ENCODE data around the gene FOXL1. TPM values are rescaled to one million over a fixed set of nuclear protein-coding genes. Genes with fewer than 3 reads are reported as not detected.

Gene FOXL1
- total and polyA plus RNA-seq, 10 donors, result 0.03 to 0.29 (median 0.07) TPM; not detected in 7

DNA sequence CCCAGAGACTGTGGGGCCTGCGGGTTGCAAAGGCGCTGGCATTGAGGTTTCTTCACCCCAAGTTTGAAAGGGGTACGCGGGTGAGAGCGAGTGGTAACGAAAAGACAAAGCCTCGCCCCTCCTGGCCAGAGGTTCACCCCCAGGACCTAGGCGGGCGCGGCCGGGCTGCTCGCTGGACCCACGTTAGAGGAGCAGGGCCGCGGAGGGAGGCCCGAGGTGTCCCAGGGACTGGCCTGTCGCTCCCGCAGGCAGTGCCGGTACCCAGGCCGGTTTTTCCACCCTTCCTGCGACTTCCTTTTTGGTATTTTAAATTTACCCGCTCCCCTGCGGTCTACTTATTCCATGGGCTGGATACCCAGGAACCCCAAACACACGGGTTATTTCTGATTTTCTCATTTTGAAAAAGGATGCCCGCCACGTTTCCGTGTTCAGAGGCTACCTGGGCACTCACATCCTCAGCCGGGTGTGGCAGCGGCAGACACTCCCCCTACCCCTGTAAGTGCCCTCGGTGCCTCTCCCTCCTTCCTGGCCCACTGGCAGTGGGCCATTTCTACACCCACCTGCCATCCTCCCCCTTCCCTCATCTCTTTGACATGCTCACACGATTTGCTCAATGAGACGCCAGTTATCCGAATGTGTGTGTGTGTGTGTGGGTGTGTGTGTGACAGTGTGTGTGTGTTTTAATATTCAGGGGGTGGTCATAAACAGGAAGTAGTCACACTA is 1.6 kb upstream of the FOXL1 start:
- no peak for DNase-seq
- no peaks in the 10 kb centered on the region for H3K9me3 ChIP-seq
- H3K27me3 ChIP-seq (replicated peaks in 1 of 7), result peaks cover 0 to 100% (median 72%) of the 10 kb centered on the region in 7 donors
- intact Hi-C loops (cut with DNase I; ENCODE audit: low total_unique reads), result no loop called here
- H3K4me1 ChIP-seq, result peaks cover 0 to 34% (median 20%) of the 10 kb centered on the region in 6 donors
- TF ChIP-seq POLR2A (IDR thresholded peaks at IDR 0.05), result no peak
- 18 to 25% (median 19%) methylated on average over 29 to 33 of the region's 33 CpGs for WGBS, 5 donors
- H3K4me3 ChIP-seq, result peak overlapping the region in 6 of 8 donors; percentile 30 to 65 (median 34)
- H3K36me3 ChIP-seq, result no peaks in the 10 kb centered on the region
- no peak overlapping the region for H3K27ac ChIP-seq

DNA sequence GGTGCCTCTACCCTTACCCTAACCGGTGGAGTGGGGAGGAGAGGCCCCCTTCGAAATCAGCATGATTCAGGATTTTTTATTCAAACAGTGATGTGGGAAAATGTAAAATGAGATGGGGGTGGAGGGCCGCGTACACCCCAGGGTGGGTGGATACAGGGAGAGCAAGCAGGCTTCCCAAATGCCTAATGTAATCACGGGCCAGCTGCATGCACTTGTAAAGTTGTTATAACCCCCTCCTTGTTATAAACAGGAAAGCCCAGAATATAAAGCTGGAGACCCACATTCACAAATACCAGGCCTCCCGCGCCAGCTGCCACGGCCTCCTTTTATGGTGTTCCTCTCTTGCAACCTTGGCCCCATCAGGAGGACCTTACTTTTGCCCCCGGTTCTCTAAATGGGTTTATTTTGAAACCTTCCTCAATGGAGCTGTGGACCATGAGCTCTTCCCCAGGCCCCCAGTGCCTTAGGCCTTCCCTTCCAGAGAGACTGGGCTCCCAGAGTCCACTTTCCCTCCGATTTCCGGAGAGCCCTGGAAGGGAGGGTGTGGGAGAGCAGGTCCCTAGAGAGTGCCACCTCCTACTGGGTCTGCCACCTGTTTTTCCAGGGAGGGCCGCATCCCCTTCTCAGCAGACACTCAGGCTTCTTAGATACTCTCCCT is 906 bp upstream of the FOXL1 start:
- Histone ChIP-seq H3K27ac (no peak overlapping the region), H3K4me1 (peaks cover 0 to 34% (median 20%) of the 10 kb centered on the region in 6 donors), H3K9me3 (no peaks in the 10 kb centered on the region), H3K27me3 (replicated peaks in 1 of 7) (peaks cover 0 to 95% (median 66%) of the 10 kb centered on the region in 7 donors), H3K36me3 (no peaks in the 10 kb centered on the region), H3K4me3 (no peak overlapping the region)
- intact Hi-C loops (cut with DNase I; ENCODE audit: low total_unique reads), result no loop called here
- no peak for DNase-seq
- WGBS, 5 donors, result 71 to 81% (median 79%) methylated on average over 12 of the region's 12 CpGs
- TF ChIP-seq POLR2AphosphoS5 (IDR thresholded peaks at IDR 0.05), result no peak
- no peak for TF ChIP-seq POLR2A (IDR thresholded peaks at IDR 0.05)
- TF ChIP-seq, protein P1, sequence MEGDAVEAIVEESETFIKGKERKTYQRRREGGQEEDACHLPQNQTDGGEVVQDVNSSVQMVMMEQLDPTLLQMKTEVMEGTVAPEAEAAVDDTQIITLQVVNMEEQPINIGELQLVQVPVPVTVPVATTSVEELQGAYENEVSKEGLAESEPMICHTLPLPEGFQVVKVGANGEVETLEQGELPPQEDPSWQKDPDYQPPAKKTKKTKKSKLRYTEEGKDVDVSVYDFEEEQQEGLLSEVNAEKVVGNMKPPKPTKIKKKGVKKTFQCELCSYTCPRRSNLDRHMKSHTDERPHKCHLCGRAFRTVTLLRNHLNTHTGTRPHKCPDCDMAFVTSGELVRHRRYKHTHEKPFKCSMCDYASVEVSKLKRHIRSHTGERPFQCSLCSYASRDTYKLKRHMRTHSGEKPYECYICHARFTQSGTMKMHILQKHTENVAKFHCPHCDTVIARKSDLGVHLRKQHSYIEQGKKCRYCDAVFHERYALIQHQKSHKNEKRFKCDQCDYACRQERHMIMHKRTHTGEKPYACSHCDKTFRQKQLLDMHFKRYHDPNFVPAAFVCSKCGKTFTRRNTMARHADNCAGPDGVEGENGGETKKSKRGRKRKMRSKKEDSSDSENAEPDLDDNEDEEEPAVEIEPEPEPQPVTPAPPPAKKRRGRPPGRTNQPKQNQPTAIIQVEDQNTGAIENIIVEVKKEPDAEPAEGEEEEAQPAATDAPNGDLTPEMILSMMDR (IDR thresholded peaks at IDR 0.05 in 8 of 11, conservative IDR thresholded peaks at IDR 0.05 in 3 of 11), result no peak

DNA sequence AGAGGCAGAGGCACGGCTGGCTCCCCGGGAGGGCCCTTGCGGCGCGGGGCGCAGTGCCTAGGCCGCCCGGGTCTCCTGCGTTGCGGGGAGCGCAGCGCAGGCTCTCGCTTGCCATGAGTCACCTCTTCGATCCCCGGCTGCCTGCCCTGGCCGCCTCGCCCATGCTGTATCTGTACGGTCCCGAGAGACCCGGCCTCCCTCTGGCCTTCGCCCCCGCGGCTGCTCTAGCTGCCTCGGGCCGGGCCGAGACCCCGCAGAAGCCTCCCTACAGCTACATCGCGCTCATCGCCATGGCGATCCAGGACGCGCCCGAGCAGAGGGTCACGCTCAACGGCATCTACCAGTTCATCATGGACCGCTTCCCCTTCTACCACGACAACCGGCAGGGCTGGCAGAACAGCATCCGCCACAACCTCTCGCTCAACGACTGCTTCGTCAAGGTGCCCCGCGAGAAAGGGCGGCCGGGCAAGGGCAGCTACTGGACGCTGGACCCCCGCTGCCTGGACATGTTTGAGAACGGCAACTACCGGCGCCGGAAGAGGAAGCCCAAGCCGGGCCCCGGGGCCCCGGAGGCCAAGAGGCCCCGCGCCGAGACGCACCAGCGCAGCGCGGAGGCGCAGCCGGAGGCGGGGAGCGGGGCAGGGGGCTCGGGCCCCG is 390 bp downstream of the FOXL1 start:
- peak overlapping the region in 1 of 8 donors; percentile 17 for H3K4me3 ChIP-seq
- intact Hi-C loops (cut with DNase I; ENCODE audit: low total_unique reads), result no loop called here
- TF ChIP-seq POLR2AphosphoS5 (IDR thresholded peaks at IDR 0.05), result no peak
- TF ChIP-seq, protein P1 (IDR thresholded peaks at IDR 0.05 in 8 of 11, conservative IDR thresholded peaks at IDR 0.05 in 3 of 11), result no peak
- no peak for TF ChIP-seq POLR2A (IDR thresholded peaks at IDR 0.05)
- no peaks in the 10 kb centered on the region for H3K9me3 ChIP-seq
- H3K4me1 ChIP-seq, result peaks cover 0 to 34% (median 20%) of the 10 kb centered on the region in 6 donors
- H3K27ac ChIP-seq, result no peak overlapping the region
- 10 to 25% (median 12%) methylated on average over 25 to 69 of the region's 69 CpGs for WGBS, 5 donors
- no peaks in the 10 kb centered on the region for H3K36me3 ChIP-seq
- no peak for DNase-seq
- H3K27me3 ChIP-seq (replicated peaks in 1 of 7), result peaks cover 0 to 91% (median 62%) of the 10 kb centered on the region in 7 donors

DNA sequence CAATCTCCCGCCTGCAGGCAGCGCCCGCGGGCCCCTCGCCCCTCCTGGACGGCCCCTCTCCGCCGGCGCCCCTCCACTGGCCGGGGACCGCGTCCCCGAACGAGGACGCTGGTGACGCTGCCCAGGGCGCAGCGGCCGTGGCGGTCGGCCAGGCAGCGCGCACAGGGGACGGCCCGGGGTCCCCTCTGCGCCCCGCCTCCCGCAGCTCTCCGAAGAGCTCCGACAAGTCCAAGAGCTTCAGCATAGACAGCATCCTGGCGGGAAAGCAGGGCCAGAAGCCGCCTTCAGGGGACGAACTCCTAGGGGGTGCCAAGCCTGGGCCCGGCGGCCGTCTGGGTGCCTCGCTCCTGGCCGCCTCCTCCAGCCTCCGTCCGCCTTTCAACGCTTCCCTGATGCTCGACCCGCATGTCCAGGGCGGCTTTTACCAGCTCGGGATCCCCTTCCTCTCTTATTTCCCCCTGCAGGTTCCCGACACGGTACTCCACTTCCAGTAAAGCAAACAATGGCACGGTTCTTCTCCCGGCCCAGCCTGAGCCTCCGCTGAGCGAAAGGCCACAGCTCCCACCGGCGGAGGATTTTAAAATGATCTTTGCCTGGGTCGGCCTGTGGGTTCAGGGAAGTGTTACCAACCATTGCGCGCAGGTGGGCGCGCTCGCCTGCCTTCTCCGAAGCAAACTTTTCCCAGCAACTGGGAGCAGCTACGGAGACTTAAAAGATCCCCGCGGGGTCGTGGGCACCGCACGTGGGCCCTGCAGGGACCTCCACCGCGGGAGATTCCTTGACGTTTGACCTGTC is 1.1 kb downstream of the FOXL1 start:
- intact Hi-C loops (cut with DNase I; ENCODE audit: low total_unique reads), result no loop called here
- H3K4me1 ChIP-seq, result peaks cover 0 to 34% (median 20%) of the 10 kb centered on the region in 6 donors
- no peak overlapping the region for H3K27ac ChIP-seq
- 13 to 24% (median 20%) methylated on average over 40 to 69 of the region's 69 CpGs for WGBS, 5 donors
- DNase-seq, result no peak
- no peaks in the 10 kb centered on the region for H3K36me3 ChIP-seq
- no peaks in the 10 kb centered on the region for H3K9me3 ChIP-seq
- peaks cover 0 to 91% (median 57%) of the 10 kb centered on the region in 7 donors for H3K27me3 ChIP-seq (replicated peaks in 1 of 7)
- peak overlapping the region in 1 of 8 donors; percentile 17 for H3K4me3 ChIP-seq
- no peak for TF ChIP-seq POLR2A (IDR thresholded peaks at IDR 0.05)
- TF ChIP-seq, protein P1 (IDR thresholded peaks at IDR 0.05 in 8 of 11, conservative IDR thresholded peaks at IDR 0.05 in 3 of 11), result no peak
- no peak for TF ChIP-seq POLR2AphosphoS5 (IDR thresholded peaks at IDR 0.05)
